NCI-H460 (cell line): ENCODE data around the gene MAFF. TPM values are rescaled to one million over a fixed set of nuclear protein-coding genes. Genes with fewer than 3 reads are reported as not detected.

ENCODE experiments used
- DNase-seq: peaks from one replicate; pipeline ENCODE4 v3.0.0-alpha.2; 2016; ENCODE audit warnings: low read depth; ENCODE audit errors: extremely low read depth
- total RNA-seq: library from RNA; depleted of rRNA; stranded (reverse); fragments of >200 nt; shearing (Covaris generic); gene quantifications from 2 replicates; pipeline ENCODE4 v1.2.3, GENCODE V29; 2014

The MAFF gene
- total RNA-seq, 1 experiment from 2014 or later, result 10.7 TPM

DNA sequence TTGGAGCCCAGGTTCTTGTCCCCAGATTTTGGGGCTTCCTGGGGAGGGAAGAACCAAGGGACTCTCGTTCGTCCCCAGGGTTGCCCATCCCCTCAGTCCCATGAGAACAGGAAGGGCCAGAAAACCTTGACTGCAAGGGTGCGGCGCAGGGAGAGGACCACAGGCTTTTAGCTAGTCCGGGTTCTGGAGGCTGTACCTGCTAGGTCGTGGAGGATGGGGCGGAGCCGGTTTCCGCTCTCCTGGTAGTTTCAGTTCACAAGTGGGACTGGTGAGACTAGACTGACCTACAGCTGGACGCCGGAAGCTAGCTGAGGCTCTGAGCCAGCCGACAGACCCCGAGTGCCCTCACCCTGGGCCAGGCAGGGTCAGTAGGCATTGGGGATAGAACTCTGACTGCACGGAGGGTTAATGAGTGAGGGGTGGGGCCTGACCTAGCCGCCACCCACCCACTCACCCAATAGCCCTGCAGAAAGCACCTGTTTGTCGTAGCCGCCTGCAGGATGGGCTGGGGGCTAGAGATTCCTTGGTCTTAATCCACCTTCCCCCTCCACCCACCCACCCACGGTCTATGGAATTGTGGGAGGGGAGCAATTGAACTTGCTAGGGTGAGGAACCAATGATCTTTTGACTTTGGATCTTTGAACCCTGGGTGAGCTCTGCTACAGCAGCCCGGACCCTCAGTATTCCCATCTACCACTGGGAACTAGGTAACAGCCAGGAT, 1.5 kb downstream of the MAFF start:
- DNase-seq, result no peak

DNA sequence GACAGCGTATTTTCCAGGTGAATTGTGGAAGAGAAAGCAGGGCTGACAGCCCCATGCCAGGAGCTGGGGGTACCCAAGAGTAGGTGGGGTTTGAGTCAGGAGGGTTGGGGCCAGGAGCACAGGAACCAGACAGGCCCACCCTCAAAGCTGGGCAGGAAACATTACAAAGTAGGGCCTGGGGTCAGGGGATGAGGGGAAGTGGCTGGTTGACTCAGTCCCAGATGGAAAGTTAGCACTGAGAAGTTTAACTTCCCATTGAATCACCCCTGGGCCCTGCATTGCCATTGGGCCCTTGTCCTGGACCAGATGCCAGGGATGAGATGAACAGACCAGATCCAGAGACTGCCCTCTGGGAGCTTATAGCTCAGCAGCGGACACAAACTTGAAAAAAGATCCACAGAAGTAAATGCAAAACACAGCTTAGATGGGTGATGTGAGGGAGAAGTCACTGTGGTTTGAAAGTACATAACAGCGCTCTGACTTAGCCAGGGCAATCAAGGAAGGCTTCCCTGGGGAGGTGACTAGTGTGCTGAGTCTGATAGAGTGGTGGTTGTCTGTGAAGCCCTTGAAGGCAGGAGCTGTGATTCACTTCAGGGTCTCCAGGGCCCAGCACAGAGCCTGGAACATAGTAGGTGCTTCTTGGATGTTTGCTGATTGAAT, 2.2 kb downstream of the MAFF start:
- DNase-seq, result no peak

DNA sequence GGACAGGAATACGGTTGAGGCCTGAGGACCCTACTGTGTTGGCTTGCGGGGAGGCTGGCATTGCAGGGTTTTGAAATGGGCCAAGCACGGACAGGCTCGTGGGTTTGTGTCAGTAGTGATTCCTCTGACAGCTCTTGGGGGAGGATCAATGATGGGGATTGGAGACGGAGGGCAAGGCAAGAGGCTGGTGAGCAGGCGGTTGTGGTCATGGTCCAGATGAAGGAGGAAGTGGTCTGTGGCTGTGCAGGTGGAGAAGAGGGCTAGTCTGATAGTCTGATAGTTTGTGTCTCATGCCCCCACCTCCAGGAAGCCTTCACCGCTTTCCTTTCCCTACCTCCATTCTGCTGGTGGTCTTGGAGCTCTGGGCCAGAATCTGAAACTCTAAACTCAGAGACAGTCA, 3.0 kb downstream of the MAFF start:
- DNase-seq, result no peak

DNA sequence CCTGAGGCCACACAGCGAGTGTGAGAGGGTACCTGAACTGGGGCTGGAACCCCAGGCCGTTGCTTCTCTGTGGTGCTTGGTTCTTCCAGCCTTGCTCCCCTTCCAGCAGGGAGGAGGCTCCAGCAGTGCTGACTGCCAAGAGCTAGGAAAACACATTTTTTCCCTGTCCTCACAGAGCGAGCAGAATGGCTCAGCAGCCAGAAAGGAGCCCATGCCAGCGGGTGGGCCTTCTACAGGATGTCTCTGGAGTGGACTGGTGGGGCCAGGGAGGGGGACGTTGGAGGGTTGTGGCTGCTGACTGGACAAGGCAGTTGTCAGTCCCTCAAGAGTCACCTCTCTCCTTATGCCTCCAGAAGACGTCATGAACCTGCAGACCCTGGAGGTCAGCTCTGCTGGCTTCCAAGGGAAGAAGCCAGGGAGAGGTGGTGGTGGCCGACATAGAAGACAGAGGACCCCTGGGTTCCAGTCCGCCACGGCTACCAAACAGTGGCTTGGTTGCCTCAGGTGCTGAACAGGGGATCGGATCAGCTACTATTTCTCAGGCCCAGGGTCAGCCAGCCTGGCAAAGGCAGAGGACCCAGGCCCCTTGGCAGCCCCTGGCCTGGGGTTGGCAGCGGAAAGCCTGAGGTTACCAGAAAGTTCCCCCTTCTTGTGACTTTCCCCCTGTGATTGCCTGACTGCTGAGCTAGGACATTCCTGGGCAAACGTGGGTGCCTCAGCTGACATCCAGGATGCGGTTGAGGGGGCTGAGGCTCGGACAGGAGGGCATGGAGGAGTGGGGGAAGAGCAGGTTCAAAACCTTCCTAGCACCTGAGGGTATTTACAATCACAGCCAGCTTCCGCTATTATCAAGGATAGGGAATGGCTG, 3.7 kb downstream of the MAFF start:
- no peak for DNase-seq

DNA sequence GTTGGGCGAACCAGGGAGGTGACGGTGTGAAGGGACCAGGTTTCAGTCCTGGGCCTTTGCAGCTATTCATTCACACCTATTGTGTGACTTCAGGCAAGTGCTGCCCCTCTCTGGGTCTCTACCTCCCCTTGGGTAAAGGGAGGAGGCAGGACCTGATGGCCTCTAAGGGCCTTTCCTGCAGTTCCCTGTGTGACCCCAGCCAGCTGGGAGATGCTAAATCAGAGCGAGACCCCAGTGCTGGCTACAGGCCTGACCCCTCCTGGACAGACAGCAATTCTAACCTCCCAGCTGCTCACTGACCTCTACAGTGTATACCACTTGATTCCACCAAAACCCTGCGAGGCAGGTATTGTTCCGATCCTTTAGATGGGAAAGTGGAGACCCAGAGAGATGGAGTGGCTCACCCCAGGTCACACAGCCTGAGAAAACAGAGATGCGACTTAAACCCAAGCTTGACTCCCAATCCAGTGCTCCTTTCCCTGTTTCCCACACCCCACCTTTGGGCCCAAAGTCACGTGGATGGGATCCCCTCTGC, 6.2 kb downstream of the MAFF start:
- DNase-seq, result no peak

DNA sequence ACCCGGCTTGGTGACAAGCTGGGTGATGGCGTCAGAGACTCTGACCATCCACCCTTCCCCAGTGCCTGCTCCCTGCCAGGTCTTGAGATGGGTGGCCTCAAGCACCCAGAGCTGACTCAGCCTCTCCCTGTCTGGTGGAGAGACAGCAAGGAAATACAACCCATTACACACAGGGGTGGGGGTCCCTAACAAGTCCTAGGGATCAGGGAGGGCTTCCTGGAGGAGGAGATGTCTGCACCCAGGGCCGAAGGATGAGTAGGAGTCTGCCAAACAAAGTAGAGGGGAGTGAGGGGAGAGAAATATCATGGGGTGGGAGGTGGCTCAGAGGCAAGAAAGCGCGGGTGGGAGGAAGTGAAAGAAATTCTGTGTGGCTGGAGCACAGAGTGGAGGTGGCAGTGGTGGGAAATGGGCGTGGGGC, 6.8 kb downstream of the MAFF start:
- DNase-seq, result no peak

DNA sequence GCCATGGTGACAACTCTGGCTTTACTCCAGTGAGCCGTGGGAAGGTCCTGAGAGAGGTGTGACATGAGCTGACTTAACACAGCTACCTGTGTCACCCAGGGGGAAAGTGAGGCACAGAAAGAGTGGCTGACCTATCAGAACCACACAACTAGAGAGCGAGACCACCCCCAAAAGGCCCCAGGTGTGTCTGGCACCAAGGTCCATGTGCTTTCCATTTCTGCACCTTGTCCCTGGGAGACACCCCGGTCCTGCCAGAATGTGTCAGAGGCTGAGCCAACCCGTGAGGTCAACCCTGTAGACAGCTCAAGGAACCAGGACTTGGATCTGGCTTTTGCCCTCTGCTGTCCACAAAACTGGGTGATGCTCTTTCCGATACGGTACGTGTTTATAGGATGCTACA, 9.8 kb downstream of the MAFF start:
- DNase-seq, result no peak

DNA sequence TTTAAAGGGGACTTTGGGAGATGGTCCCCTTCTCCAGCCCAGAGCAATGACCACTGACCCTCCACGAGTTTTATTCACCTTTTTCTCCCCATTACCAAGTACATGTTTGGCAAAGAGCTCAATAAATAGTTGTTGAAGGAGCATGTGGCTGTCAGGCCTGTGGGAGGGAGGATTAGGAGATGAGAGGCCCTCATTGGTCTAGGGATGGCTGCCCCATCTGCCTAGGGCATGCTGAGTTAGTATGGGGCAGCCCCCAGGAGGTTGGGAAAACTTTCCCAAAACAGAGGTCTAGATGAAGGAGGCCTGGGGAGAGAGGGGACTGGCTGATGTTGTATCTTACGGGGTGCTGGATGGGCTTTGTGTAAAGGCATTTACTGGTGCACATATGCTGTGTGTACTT, 10.6 kb downstream of the MAFF start:
- no peak for DNase-seq

DNA sequence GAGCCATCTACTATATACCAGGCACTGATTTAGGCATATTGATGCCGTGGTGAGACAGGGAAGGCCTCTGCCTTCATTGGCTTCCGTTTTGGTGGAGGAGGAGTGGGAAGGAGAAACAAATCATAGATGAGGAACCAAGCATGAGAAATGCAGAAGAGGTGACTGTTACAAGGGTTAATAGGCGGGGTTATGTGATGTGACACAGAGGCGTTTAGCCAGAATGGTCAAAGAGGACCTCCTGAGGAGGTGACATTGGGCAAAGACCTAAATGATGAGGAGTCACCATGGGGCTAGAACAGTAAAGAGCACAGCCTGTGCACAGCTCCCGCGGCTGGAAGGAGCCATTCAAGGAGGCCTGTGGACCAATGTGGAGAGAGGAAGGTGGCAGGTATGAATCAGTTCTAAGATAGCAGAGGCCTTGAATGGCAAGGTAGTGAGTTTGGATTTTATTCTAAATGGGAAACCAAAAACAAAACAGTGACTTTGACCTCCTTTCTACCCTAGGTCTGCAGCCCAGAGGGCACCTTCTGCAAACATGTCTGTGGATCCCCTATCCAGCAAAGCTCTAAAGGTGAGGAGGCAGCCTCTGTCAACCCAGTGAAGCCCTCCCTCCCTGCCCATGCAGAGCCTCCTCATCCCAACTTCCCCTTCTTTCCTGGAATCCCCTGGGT, 11.7 kb downstream of the MAFF start:
- DNase-seq, result no peak

DNA sequence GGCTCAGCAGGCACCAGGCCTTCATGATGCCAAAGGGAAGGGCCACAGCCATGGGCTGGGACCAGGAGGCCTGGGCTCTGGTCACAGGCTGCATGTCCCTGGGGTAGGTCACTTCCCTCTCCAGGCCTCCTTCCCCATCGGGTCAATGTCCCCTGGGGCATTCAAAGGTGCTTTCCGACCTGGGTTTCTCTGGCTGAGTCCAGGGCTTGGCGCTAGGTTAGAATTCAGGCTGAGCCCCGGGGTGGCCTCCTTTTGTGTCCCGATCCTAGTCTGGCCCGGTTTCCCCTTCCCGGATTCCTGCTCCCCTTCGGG, 12.2 kb downstream of the MAFF start:
- DNase-seq, result no peak

DNA sequence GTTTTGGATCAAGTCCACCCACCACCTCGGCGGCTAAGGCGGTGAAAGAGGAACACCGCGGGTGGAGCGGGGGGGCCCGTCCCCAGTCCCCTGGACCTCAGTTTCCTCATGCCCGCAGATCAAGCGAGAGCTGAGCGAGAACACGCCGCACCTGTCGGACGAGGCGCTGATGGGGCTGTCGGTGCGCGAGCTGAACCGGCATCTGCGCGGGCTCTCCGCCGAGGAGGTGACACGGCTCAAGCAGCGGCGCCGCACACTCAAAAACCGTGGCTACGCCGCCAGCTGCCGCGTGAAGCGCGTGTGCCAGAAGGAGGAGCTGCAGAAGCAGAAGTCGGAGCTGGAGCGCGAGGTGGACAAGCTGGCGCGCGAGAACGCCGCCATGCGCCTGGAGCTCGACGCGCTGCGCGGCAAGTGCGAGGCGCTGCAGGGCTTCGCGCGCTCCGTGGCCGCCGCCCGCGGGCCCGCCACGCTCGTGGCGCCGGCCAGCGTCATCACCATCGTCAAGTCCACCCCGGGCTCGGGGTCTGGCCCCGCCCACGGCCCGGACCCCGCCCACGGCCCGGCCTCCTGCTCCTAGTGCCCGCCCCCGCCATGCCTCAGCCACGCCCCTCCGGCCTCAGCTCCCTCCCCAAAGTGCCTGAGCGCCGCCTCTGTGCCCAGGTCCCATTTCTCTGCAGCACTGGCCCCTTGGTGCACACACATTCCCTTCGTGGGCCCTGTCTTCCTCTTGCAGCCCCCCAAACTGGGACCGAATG, 12.7 kb downstream of the MAFF start:
- DNase-seq, result no peak

DNA sequence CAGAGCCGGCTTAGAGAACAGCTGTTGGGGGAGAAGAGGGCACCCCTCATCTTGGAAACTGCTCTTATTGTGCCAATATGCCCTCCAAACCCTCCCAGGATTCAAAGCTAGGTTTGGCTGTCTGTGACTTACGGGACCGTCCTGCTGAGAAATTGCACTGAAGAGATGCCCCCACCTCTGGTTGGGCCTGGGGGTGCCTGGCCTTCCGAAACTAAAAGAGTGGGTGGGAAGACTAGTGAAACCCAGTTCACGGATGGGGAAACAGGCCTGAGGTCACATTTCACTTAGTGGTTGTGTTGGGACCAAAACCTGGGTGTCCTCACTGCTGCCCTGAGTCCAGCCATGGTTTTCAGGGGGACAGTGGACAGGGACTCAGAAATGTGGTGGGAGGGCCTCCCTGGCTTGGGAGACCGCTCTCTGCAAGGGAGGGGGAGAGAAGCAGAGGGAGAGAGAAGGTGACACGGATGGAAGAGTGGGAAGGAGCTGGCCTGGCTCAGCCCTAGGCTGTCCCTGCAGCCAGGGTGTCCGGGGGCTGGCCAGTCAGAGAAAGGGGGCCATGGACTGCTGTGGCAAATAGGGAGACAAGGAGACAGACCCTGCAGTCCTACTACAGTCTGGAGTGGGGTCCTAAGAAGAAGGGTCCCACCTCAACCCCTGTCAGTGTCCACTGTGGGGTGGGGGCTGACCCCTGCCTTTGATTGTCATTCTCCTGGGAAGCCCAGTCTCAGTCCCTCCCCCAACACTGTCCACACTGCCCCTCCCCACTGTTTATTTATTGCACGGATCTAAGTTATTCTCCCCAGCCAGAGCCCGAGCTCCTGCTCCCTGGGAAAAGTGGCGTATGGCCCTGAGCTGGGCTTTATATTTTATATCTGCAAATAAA, 13.6 kb downstream of the MAFF start:
- no peak for DNase-seq

DNA sequence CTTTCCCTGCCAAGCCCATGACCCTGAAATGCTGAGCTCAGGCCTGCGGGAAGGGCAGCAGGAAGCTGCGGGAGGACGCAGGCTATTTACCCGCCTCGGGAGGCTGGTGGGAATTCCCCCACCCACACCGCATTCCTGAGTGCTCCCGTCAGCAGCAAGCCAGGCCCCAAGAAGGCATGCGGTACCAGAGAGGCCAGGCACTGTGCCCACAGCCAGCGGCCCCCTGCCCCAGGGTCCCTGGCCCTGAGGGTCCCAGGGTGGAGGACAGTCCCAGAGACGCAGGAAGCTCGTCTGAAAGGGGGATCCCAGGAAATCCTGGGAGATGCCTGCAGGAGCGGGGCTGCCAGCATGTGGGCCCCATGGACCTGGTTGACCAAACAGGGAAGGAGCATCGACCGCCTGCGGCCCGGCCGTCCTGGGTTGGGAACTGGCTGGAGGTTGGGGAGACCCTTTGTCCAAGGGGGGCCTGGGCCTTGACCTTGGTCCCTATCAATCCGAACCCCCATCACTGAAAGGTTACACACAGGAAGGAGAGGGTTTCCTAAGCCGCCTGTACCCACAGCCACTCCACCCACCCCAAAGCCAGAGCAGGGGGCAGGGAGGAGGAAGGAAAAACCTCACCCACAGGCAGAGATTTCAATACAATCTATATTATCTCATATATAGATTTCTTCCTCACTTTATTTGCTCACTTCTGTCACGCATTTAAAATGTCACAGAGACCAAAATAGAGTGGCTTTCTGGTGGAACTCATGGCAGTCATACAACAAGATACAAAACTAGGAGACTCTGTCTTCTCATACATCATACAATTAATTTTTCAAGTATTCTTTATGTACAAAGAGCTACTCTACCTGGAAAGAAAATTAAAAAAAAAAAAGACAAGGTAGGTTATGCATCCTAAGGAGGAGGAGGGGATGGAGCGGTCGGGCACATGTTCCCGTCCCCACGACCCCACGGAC, 17.1 kb downstream of the MAFF start:
- peak; percentile 57 for DNase-seq

DNA sequence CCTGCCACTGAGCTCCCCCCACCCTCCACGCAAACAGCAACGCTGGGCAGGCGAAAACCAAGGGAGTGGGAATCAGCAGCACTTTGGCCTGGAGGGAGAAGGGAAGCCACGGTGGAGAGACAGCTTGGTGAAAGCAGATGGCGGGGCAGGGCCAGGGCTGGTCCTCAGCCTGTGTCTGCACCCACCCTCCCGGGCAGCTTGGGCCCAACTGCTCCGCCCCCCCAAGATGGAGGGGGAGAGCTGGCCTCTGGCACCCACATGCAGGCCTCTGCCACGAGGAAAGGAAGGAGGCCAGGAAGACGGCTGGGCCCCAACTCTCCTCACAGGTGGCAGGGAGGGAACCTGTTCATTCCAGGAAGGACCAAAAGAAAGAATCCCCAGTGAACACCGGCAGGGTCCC, 17.8 kb downstream of the MAFF start:
- no peak for DNase-seq

DNA sequence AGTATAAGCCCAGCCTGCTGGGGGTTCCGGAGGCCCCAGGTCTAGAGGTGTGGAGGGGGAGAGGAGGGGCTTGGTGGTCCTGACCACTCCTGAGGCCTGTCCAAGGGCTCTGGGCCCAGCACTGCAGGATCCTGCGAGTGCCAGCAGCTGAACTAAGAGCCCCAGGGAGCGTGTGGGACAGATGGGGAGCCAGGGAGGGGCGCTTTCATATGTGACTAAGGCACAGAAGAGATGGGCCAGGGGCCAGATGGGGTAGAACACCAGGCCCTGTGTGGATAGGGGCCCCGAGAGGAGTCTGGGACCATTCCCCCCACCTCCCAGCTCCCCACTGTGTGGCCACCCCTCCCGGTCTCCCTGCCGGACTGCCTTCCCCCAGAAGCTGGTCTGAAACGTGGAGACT, 18.4 kb downstream of the MAFF start:
- DNase-seq, result no peak

DNA sequence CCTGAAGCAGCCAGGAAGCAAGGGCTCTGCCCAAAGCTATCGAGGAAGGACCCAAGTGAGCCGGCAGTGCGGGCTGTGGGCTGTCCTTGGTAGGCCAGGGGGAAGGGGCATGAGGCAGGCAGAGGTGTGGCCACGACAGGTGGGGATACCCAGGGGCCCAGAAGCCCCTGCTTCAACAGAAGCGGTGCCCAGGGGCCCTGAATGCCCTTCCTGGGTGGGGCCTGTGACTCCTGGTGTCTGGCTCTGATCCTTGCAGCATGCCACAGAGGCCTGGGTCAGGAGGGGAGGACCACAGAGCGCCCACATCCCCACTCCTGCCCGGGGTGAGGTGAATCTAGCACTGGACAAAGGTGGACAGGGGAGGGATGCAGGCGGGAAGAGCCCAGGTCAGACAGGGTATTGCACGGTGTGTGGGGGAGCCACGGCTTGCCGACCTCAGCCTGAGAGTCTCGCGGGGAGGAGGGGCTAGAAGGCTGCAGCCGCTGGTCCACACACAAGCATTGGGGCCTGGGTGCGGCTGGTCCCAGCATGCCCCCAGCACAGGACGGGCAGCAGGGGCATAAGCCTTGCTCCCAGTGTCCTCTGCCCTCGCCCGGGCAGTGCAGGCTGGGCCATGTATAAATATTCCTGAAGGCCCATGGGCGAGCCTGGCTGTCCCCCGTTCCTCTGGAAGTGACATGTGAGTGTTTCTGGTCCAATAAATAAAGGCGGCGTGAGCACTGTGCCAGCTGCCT, 19.0 kb downstream of the MAFF start:
- no peak for DNase-seq

DNA sequence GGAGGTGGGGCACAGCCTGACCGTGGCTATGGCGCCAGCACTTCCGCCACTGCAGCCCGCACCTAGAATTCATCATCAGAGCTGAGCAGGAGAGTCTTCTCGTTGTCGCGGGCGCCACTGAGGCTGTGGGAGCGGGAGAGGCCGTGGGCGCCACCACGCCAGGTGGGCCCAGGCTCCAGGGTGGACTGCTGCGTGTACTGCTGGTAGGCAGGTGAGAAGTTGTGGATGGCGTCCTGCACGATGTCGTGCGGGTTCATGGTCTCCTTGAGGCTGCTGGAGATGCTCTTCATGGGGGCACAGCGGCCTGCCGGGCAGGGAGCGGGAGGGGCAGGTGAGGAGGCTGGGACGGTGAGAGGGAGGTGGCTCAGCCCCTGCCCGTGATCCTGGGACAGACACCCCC, 19.6 kb downstream of the MAFF start:
- no peak for DNase-seq
